Astrocyte (in vitro differentiated cells and primary cell): ENCODE data around the gene PDE7B. TPM values are rescaled to one million over a fixed set of nuclear protein-coding genes. Genes with fewer than 3 reads are reported as not detected.

Source experiments
- DNase-seq: peaks from one replicate; pipeline ENCODE4 v3.0.0-alpha.2; 2010; ENCODE audit warnings: low read depth
- FAIRE-seq: peaks from 2 replicates; lab custom pipeline; 2011; peaks lifted over from hg19 to GRCh38; lab: Jason Lieb, UNC
- H2AFZ ChIP-seq: 2 replicates; pipeline ENCODE4 v1.6.0; 2012; ENCODE audit warnings: low read depth, low read length, inconsistent platforms
- H3K27ac ChIP-seq: 2 replicates; pipeline ENCODE4 v1.5.1; 2011; ENCODE audit warnings: low read depth, low read length, inconsistent platforms
- H3K27me3 ChIP-seq: 2 replicates; pipeline ENCODE4 v1.6.0; 2011; ENCODE audit warnings: low read length, inconsistent platforms; ENCODE audit not compliant: insufficient read depth
- H3K36me3 ChIP-seq: 2 replicates; pipeline ENCODE4 v1.5.1; 2011; ENCODE audit warnings: low read length, inconsistent platforms; ENCODE audit not compliant: insufficient read depth
- H3K4me1 ChIP-seq: 2 replicates; pipeline ENCODE4 v1.5.1; 2011; ENCODE audit warnings: low read length, inconsistent platforms; ENCODE audit not compliant: insufficient read depth
- H3K4me2 ChIP-seq: 2 replicates; pipeline ENCODE4 v1.6.0; 2012; ENCODE audit warnings: low read length, inconsistent platforms
- H3K4me3 ChIP-seq: 2 replicates; pipeline ENCODE4 v1.5.1; 2011; ENCODE audit warnings: low read depth, mild to moderate bottlenecking, low read length, inconsistent platforms; ENCODE audit not compliant: insufficient read depth
- H3K79me2 ChIP-seq: 2 replicates; pipeline ENCODE4 v1.6.0; 2012; ENCODE audit warnings: mild to moderate bottlenecking, low read length, inconsistent platforms; ENCODE audit not compliant: insufficient read depth
- H3K9ac ChIP-seq: 2 replicates; pipeline ENCODE4 v1.6.0; 2012; ENCODE audit warnings: mild to moderate bottlenecking, low read length, inconsistent platforms
- H3K9me3 ChIP-seq: 2 replicates; pipeline ENCODE4 v1.5.1; 2012; ENCODE audit warnings: low read depth, mild to moderate bottlenecking, low read length, inconsistent platforms; ENCODE audit not compliant: insufficient read depth
- H4K20me1 ChIP-seq: 2 replicates; pipeline ENCODE4 v1.6.0; 2012; ENCODE audit warnings: low read length, inconsistent platforms; ENCODE audit not compliant: insufficient read depth
- H3K27ac Mint-ChIP-seq: one replicate; pipeline ENCODE4 v1.8.0; 2021; ENCODE audit warnings: mild to moderate bottlenecking, mixed read lengths; ENCODE audit not compliant: unreplicated experiment
- H3K27me3 Mint-ChIP-seq: one replicate; pipeline ENCODE4 v1.8.0; 2021; ENCODE audit warnings: low read depth, mixed read lengths; ENCODE audit not compliant: unreplicated experiment
- H3K36me3 Mint-ChIP-seq: one replicate; pipeline ENCODE4 v1.8.0; 2021; ENCODE audit warnings: low read depth, mixed read lengths; ENCODE audit not compliant: unreplicated experiment
- H3K4me1 Mint-ChIP-seq: one replicate; pipeline ENCODE4 v1.8.0; 2021; ENCODE audit warnings: low read depth, mixed read lengths; ENCODE audit not compliant: unreplicated experiment
- H3K4me3 Mint-ChIP-seq: one replicate; pipeline ENCODE4 v1.8.0; 2021; ENCODE audit warnings: mild to moderate bottlenecking, moderate library complexity, mixed read lengths; ENCODE audit not compliant: unreplicated experiment
- H3K9me3 Mint-ChIP-seq: one replicate; pipeline ENCODE4 v1.8.0; 2021; ENCODE audit warnings: mild to moderate bottlenecking, mixed read lengths; ENCODE audit not compliant: unreplicated experiment
- CTCF ChIP-seq: IDR thresholded peaks from 2 replicates; pipeline ENCODE4 v1.5.1; 2011; ENCODE audit warnings: low read depth, mild to moderate bottlenecking, inconsistent platforms, low read length, moderate library complexity; ENCODE audit not compliant: insufficient read depth
- EZH2 ChIP-seq: IDR thresholded peaks from 2 replicates; pipeline ENCODE4 v1.6.1; 2012; ENCODE audit warnings: mild to moderate bottlenecking, low read length, inconsistent platforms; ENCODE audit not compliant: insufficient read depth
- total RNA-seq: library from RNA; stranded (reverse); gene quantifications from 2 replicates; pipeline ENCODE4 v1.2.1, GENCODE V29; 2021

Gene PDE7B
- total RNA-seq, 1 donor from 2014 or later = 0.27 TPM

- H2AFZ ChIP-seq = no peak overlapping the region
- H3K4me1 ChIP-seq = no peaks in the 10 kb centered on the region
- TF ChIP-seq EZH2 = no peak
- no peak for TF ChIP-seq CTCF
- H3K9me3 ChIP-seq = no peaks in the 10 kb centered on the region
- H3K4me2 ChIP-seq = no peak overlapping the region
- H3K4me3 ChIP-seq = no peak overlapping the region
- H4K20me1 ChIP-seq = no peaks in the 10 kb centered on the region
- FAIRE-seq (no peak), DNase-seq (no peak)
- H3K4me1 Mint-ChIP-seq = peaks cover 6% of the 10 kb centered on the region
- H3K27me3 ChIP-seq = no peaks in the 10 kb centered on the region
- no peaks in the 10 kb centered on the region for H3K36me3 Mint-ChIP-seq
- H3K36me3 ChIP-seq = no peaks in the 10 kb centered on the region
- H3K27ac Mint-ChIP-seq = no peak overlapping the region
- no peaks in the 10 kb centered on the region for H3K79me2 ChIP-seq
- H3K27me3 Mint-ChIP-seq = no peaks in the 10 kb centered on the region
- no peak overlapping the region for H3K4me3 Mint-ChIP-seq
- no peak overlapping the region for H3K27ac ChIP-seq
- no peak overlapping the region for H3K9ac ChIP-seq
- H3K9me3 Mint-ChIP-seq = no peaks in the 10 kb centered on the region
Observed at GRCh38 chr6:135887069-135887468, 35.6 kb downstream of the PDE7B start.

- FAIRE-seq (no peak), DNase-seq (no peak)
- Histone ChIP-seq H3K27me3 (no peaks in the 10 kb centered on the region), H3K36me3 (no peaks in the 10 kb centered on the region), H3K79me2 (no peaks in the 10 kb centered on the region), H3K9ac (no peak overlapping the region), H3K4me1 (no peaks in the 10 kb centered on the region), H4K20me1 (no peaks in the 10 kb centered on the region), H3K27ac (no peak overlapping the region), H2AFZ (no peak overlapping the region), H3K4me2 (no peak overlapping the region), H3K9me3 (no peaks in the 10 kb centered on the region), H3K4me3 (no peak overlapping the region)
- no peak overlapping the region for H3K4me3 Mint-ChIP-seq
- TF ChIP-seq CTCF (no peak), EZH2 (no peak)
- H3K36me3 Mint-ChIP-seq = no peaks in the 10 kb centered on the region
- H3K9me3 Mint-ChIP-seq = no peaks in the 10 kb centered on the region
- H3K27me3 Mint-ChIP-seq = no peaks in the 10 kb centered on the region
- no peaks in the 10 kb centered on the region for H3K4me1 Mint-ChIP-seq
- H3K27ac Mint-ChIP-seq = no peak overlapping the region
Observed at GRCh38 chr6:135888818-135889217, 37.3 kb downstream of the PDE7B start.

- no peak for FAIRE-seq
- Histone ChIP-seq H3K27me3 (no peaks in the 10 kb centered on the region), H2AFZ (no peak overlapping the region)
Observed at GRCh38 chr6:135890876-135891275, 39.4 kb downstream of the PDE7B start.

More at GRCh38 chr6:135890876-135891275, 39.4 kb downstream of the PDE7B start:
- no peaks in the 10 kb centered on the region for H4K20me1 ChIP-seq
- H3K9ac ChIP-seq = no peak overlapping the region
- Mint-ChIP-seq H3K27me3 (no peaks in the 10 kb centered on the region), H3K27ac (no peak overlapping the region), H3K36me3 (no peaks in the 10 kb centered on the region), H3K9me3 (no peaks in the 10 kb centered on the region), H3K4me3 (no peak overlapping the region), H3K4me1 (no peaks in the 10 kb centered on the region)
- DNase-seq = no peak
- no peaks in the 10 kb centered on the region for H3K4me1 ChIP-seq
- TF ChIP-seq EZH2 (no peak), CTCF (no peak)
- H3K79me2 ChIP-seq = no peaks in the 10 kb centered on the region
- H3K36me3 ChIP-seq = no peaks in the 10 kb centered on the region
- H3K9me3 ChIP-seq = no peaks in the 10 kb centered on the region
- no peak overlapping the region for H3K4me3 ChIP-seq
- H3K27ac ChIP-seq = no peak overlapping the region
- no peak overlapping the region for H3K4me2 ChIP-seq
